Muscle of back (tissue), 11 donors: ENCODE data around the gene TIMM10. TPM values are rescaled to one million over a fixed set of nuclear protein-coding genes. Genes with fewer than 3 reads are reported as not detected.

Experiments
- DNase-seq, 3 donors: peaks; one replicate each; pipeline versions ENCODE4 v3.0.0 to v3.0.0-alpha.2; 2013
- polyA plus RNA-seq, 10 donors: library from polyadenylated mRNA; unstranded; fragments of 120-200 nt; gene quantifications; one replicate each; pipeline ENCODE4 v1.2.1, GENCODE V29; 2013; ENCODE audit not compliant: insufficient read length in 10 of 10

TIMM10 gene
- polyA plus RNA-seq, 10 donors: 28.8 to 57.7 (median 36.6) TPM

GRCh38 chr11:57487021-57487778 is 43.4 kb downstream of the TIMM10 start:
- DNase-seq: no peak

GRCh38 chr11:57485217-57485990 is 45.1 kb downstream of the TIMM10 start:
- DNase-seq: no peak

DNA sequence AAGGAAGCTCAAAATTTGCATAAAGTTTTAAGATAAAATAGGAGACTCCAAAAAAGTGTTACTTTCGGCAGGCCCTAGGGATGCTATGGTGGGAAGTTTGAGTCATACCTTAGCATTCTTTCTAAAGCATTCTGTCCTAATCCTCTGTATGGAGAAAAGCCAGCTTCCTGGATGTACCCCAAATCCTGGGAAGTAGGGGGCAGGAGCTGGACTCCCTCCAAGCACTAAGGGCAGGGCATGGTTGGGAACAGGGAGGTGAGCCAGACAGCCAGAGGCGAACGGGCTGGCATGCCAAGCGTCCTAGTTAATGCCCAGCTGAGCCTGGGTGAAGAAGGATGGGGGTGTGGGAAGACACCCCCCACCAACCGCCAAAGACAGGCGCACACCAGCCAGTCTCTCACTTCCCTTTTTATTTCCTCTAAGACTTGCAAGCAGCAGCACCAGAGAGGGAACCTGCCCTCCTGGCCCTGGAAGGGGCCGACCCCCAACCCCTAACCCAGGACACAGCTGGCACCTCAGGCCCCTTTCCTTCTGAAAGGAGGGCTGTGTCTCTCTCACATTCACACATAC is 46.3 kb downstream of the TIMM10 start:
- no peak for DNase-seq

GRCh38 chr11:57483562-57483918 is 47.0 kb downstream of the TIMM10 start:
- DNase-seq: no peak

- DNase-seq: peak; percentile 47 to 85 (median 74)
Measured at GRCh38 chr11:57482782-57483561, 47.6 kb downstream of the TIMM10 start.

- DNase-seq: no peak
Measured at GRCh38 chr11:57481915-57482781, 48.4 kb downstream of the TIMM10 start.

DNA sequence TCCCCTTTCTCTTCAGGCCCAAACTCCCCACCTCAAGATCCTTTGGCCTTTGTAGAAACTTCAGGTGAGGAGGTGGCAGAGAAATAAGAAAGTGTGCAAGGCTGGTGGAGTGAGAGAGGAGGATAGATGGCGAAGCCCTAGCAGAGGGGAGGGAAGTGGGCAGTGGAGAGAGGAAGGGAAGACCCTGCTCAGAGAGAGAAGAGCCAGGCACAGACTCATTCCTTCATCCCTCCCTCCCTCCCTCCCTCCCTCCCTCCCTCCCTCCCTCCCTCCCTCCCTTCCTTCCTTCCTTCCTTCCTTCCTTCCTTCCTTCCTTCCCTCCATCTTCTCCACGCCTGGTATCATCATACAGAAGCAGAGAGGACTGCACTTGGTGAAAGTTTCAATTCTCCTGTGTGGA is 49.2 kb downstream of the TIMM10 start:
- DNase-seq: no peak

DNA sequence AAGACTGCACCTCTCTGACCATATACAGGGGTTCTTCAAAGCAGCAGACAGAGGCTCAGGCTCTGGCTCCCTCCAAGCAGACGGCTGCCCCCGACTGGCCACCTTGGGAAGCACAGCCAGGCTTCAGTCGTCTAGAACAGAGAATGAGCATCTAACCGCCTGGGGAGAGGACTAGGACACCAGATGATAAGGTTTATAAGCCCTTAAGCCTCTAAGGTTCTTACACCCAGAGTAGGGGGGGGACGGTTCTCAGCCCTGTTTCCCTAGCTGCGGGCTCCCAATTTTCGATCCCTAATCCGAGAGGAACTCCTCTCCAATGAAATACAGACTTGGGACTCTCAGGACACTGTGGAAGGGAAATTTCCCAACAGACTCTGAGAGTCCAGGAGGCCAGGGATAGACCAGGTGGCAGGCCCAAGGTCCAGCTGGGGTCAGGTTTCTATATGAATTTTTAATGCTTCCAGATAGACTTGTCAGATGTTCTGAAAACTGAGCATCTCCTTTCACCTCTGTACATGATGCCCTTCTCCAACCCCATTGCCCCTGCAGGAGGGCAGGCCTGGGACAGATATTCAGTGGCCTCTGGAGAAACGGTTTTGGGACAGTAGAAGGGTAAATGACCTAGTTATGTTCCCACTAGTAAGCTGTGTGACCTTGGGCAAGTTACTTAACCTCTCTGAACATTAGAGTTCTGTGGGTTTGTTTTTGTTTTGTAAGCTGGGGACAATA is 50.0 kb downstream of the TIMM10 start:
- peak in 1 of 3 donors; percentile 59 for DNase-seq

DNA sequence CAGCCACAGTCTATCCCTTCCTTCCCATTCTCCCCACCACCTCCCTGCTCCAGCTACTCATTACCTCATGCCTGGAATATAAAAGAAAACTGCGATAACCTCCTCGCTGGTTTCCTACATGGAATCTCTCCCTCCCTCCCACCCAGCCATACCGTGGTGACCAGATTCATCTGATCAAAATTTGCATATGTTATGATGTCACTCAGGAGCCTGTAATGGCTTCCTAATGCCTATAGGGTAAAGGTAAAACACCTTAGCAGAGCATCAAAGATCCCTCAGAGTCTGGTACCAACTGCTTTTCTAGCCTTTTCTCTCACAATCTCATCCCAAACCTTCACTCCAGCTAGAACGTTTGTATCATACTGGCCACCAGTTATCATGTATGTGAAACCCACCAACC is 50.6 kb downstream of the TIMM10 start:
- DNase-seq: no peak

DNA sequence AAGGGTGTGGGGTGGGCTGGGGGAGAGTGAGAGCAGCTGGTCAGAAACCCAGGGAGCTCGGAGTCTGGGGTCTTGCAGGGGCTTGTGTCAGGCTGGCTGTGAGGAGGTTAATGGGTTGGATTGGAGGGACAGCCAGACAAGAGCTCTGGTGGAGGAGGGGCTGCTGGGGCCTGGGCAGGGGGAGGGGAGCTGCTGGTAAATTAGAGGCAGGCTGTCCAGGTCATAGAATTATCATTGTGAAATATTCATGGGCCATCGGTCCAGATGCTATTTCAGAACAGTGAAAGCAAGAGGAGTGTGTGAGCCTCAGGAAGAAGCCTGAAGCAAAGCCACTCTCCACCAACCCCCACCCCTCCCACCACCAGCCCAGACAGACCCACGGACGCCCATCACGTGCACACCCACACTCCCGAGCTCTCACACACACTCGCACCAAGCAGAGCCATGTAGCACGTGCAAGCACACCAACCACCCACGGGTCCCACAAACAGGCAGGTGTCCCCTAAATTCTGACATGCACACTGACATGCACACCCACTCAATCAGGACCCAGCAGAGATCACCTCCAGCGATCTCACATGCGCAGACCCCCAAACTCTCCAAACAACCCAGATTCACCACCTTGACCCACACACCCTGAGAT is 51.4 kb downstream of the TIMM10 start:
- DNase-seq: no peak

Other genes starting within 250 kb of the TIMM10 start
- gene TNKS1BP1, start 205.8 kb downstream of the TIMM10 start, polyA plus RNA-seq: 100 to 1,000 TPM in 8 of 10 donors, 10 to 100 TPM in 2; 93.5 to 122 (median 110) TPM
- gene SSRP1, start 194.9 kb downstream of the TIMM10 start, polyA plus RNA-seq: 100 to 1,000 TPM in 5 of 10 donors, 10 to 100 TPM in 5; 82.0 to 138 (median 101) TPM
- 1 to 10 TPM; 1.9 to 7.0 (median 4.1) TPM for gene P2RX3, start 192.4 kb downstream of the TIMM10 start, polyA plus RNA-seq
- gene PRG3, start 149.6 kb downstream of the TIMM10 start, polyA plus RNA-seq: 1 to 10 TPM in 1 of 10 donors, under 1 TPM in 3, not detected in 6; 0.33 to 1.3 (median 0.48) TPM
- gene PRG2, start 140.1 kb downstream of the TIMM10 start, polyA plus RNA-seq: 1 to 10 TPM in 3 of 10 donors, under 1 TPM in 6, not detected in 1; 0.12 to 4.8 (median 0.79) TPM
- gene SLC43A3, start 103.6 kb downstream of the TIMM10 start, polyA plus RNA-seq: 10 to 100 TPM; 25.9 to 43.0 (median 31.8) TPM
- gene RTN4RL2, start 70.2 kb downstream of the TIMM10 start, polyA plus RNA-seq: 10 to 100 TPM; 17.2 to 35.0 (median 25.7) TPM
- 10 to 100 TPM in 6 of 10 donors, 1 to 10 TPM in 4; 7.8 to 14.9 (median 10.2) TPM for gene SLC43A1, start 15.1 kb downstream of the TIMM10 start, polyA plus RNA-seq
- 100 to 1,000 TPM in 9 of 10 donors, 10 to 100 TPM in 1; 78.8 to 282 (median 173) TPM for gene SMTNL1, start 6.8 kb upstream of the TIMM10 start, polyA plus RNA-seq
- 10 to 100 TPM; 16.5 to 27.4 (median 24.2) TPM for gene UBE2L6, start 36.9 kb upstream of the TIMM10 start, polyA plus RNA-seq
- 100 to 1,000 TPM in 5 of 10 donors, 10 to 100 TPM in 5; 79.3 to 123 (median 102) TPM for gene SERPING1, start 66.9 kb upstream of the TIMM10 start, polyA plus RNA-seq
- gene YPEL4, start 119.2 kb upstream of the TIMM10 start, polyA plus RNA-seq: 1 to 10 TPM; 1.1 to 3.4 (median 1.6) TPM
- gene CLP1, start 127.0 kb upstream of the TIMM10 start, polyA plus RNA-seq: 10 to 100 TPM in 1 of 10 donors, 1 to 10 TPM in 9; 7.0 to 12.2 (median 8.9) TPM
- gene ZDHHC5, start 137.4 kb upstream of the TIMM10 start, polyA plus RNA-seq: 10 to 100 TPM; 27.2 to 36.7 (median 30.5) TPM
- gene MED19, start 181.5 kb upstream of the TIMM10 start, polyA plus RNA-seq: 10 to 100 TPM; 10.3 to 15.8 (median 12.8) TPM
- gene TMX2, start 181.8 kb upstream of the TIMM10 start, polyA plus RNA-seq: 10 to 100 TPM; 45.4 to 63.9 (median 55.3) TPM
- 10 to 100 TPM; 56.5 to 90.1 (median 69.9) TPM for gene SELENOH, start 210.7 kb upstream of the TIMM10 start, polyA plus RNA-seq
- gene BTBD18, start 221.1 kb upstream of the TIMM10 start, polyA plus RNA-seq: under 1 TPM in 7 of 10 donors, not detected in 3; 0.08 to 0.38 (median 0.13) TPM
- 100 to 1,000 TPM; 103 to 155 (median 134) TPM for gene CTNND1, start 231.0 kb upstream of the TIMM10 start, polyA plus RNA-seq